K562 (cell line): ENCODE results near the gene RBM17. TPM values are rescaled to one million over a fixed set of nuclear protein-coding genes. Genes with fewer than 3 reads are reported as not detected.

Source experiments
- GMEB1 ChIP-seq: fragments of 250-450 bp; sonication (Bioruptor Pico); IDR thresholded peaks from 2 replicates; pipeline ENCODE4 v1.4.0; 2020; ENCODE audit warnings: mild to moderate bottlenecking
- GTF2E2 ChIP-seq: fragments of 200-800 bp; sonication (Bioruptor generic); IDR thresholded peaks from 2 replicates; pipeline ENCODE4 v1.6.1; 2016; ENCODE audit warnings: missing genetic modification characterization, missing compliant biosample characterization
- HES1 ChIP-seq: fragments of 450-650 bp; IDR thresholded peaks from 2 replicates; pipeline ENCODE4 v1.6.1; 2016; ENCODE audit warnings: low read depth, mild to moderate bottlenecking, moderate library complexity
- L3MBTL2 ChIP-seq: fragments of 450-650 bp; IDR thresholded peaks from 2 replicates; pipeline ENCODE4 v1.6.1; 2016; ENCODE audit warnings: mild to moderate bottlenecking, moderate library complexity
- NBN ChIP-seq: fragments of 450-650 bp; IDR thresholded peaks from 2 replicates; pipeline ENCODE4 v1.6.1; 2016; ENCODE audit warnings: low read depth, mild to moderate bottlenecking
- PCBP1 ChIP-seq: fragments of 200-400 bp; formaldehyde crosslinking; IDR thresholded peaks from 2 replicates; pipeline ENCODE4 v1.6.1; 2018; ENCODE audit warnings: mild to moderate bottlenecking, low read depth, low read length; ENCODE audit not compliant: poor library complexity, severe bottlenecking
- POLR2B ChIP-seq: fragments of 450-650 bp; IDR thresholded peaks from 2 replicates; pipeline ENCODE4 v1.6.1; 2018; ENCODE audit warnings: low read depth; ENCODE audit not compliant: partially characterized antibody
- PREB ChIP-seq: sonication (generic); formaldehyde crosslinking; IDR thresholded peaks from 2 replicates; pipeline ENCODE4 v1.8.1; 2023; ENCODE audit warnings: mild to moderate bottlenecking, missing genetic modification reagents
- SIN3A ChIP-seq, 2 experiments: fragments of 150-350 bp in 1 of 2; IDR thresholded peaks; 2 replicates each; pipeline ENCODE4 v1.6.1; 2011 to 2016; ENCODE audit warnings: borderline replicate concordance in 2 of 2, low read depth in 2 of 2, low read length in 2 of 2, mild to moderate bottlenecking in 2 of 2, moderate library complexity in 2 of 2; ENCODE audit not compliant: control insufficient read depth in 1 of 2
- TBP ChIP-seq: optimal IDR thresholded peaks from 2 replicates; pipeline ENCODE3; 2011; ENCODE audit warnings: low read depth, low read length, improper control_type of control experiment
- TCF15 ChIP-seq: fragments of 250-450 bp; sonication (Bioruptor Pico); IDR thresholded peaks from 2 replicates; pipeline ENCODE4 v1.8.0; 2022; ENCODE audit warnings: moderate library complexity, mild to moderate bottlenecking, inconsistent platforms
- TFAP4 ChIP-seq: sonication (generic); formaldehyde crosslinking; IDR thresholded peaks from 2 replicates; pipeline ENCODE4 v1.8.0; 2022; ENCODE audit warnings: missing genetic modification reagents, mild to moderate bottlenecking, moderate library complexity, borderline replicate concordance
- ZBTB49 ChIP-seq: sonication (generic); formaldehyde crosslinking; IDR thresholded peaks from 2 replicates; pipeline ENCODE4 v1.8.0; 2022; ENCODE audit warnings: missing genetic modification reagents, mild to moderate bottlenecking, borderline replicate concordance
- ZNF175 ChIP-seq: fragments of 200-800 bp; sonication (Bioruptor generic); IDR thresholded peaks from 2 replicates; pipeline ENCODE4 v1.6.1; 2016; ENCODE audit warnings: low read depth, mild to moderate bottlenecking, missing genetic modification characterization, missing compliant biosample characterization
- ZNF232 ChIP-seq: sonication (generic); formaldehyde crosslinking; IDR thresholded peaks from 2 replicates; pipeline ENCODE4 v1.8.0; 2022; ENCODE audit warnings: mild to moderate bottlenecking, missing genetic modification reagents
- ZNF740 ChIP-seq, 3 experiments: fragments of 200-800 bp in 1 of 3; sonication (Bioruptor generic) in 1 of 3; sonication (generic) in 1 of 3; formaldehyde crosslinking in 1 of 3; IDR thresholded peaks; 2 replicates each; pipeline versions ENCODE4 v1.6.1 to v1.8.0; 2016 to 2022; ENCODE audit warnings: mild to moderate bottlenecking in 2 of 3, missing compliant biosample characterization in 2 of 3, missing genetic modification characterization in 2 of 3, missing genetic modification reagents in 1 of 3
- polyA plus RNA-seq, 8 experiments: library from polyadenylated mRNA; depleted of rRNA in 4 of 8; stranded (reverse) in 5 of 8; unstranded in 3 of 8; fragments of >200 nt; fragmentation: Nextera tagmentation in 2 of 8; fragmentation: Illumina TruSeq in 1 of 8; extraction: Ambion mirVana in 2 of 8; extraction: Trizol in 1 of 8; gene quantifications; 2 replicates each; pipeline versions ENCODE4 v1.2.1 to v1.2.3, GENCODE V29; 2011 to 2014; ENCODE audit warnings: inconsistent platforms in 1 of 8, missing spikeins in 1 of 8
- total RNA-seq, 7 experiments: library from RNA; depleted of rRNA in 6 of 7; stranded (reverse); fragments of >200 nt in 6 of 7; fragmentation: Illumina TruSeq in 2 of 7; extraction: Trizol in 2 of 7; gene quantifications; 2 replicates each; pipeline versions ENCODE4 v1.2.1 to v1.2.3, GENCODE V29; 2011 to 2021; ENCODE audit warnings: low replicate concordance in 1 of 7

Gene RBM17
- total and polyA plus RNA-seq, 9 of the 15 experiments (the other 6 are each of a cell fraction or from before 2014, with no cell fraction given), result 23.6 to 217 (median 124) TPM

- TF ChIP-seq SIN3A (IDR thresholded peaks at IDR 0.05; ENCODE audit: borderline replicate concordance in 2 of 2, control insufficient read depth in 1 of 2, low read depth in 2 of 2, low read length in 2 of 2) (peak; percentile 41 to 66; a peak in 1 of 4 replicates), PREB (CRISPR knock-in tag) (no peak), GMEB1 (CRISPR knock-in tag) (peak; percentile 90), GTF2E2 (tag) (no peak), ZNF232 (CRISPR knock-in tag) (peak; percentile 64; the same call in 1 of the 2 replicates), L3MBTL2 (peak; percentile 94), POLR2B (peak; percentile 33), TFAP4 (CRISPR knock-in tag) (peak; percentile 95), HES1 (peak; percentile 57), TCF15 (CRISPR knock-in tag) (no peak), TBP (peak; percentile 50), ZNF175 (CRISPR knock-in tag) (no peak), NBN (0 out of 2 replicates have a peak, but pooled peaks have one; percentile 16), ZBTB49 (no peak), ZNF740 (CRISPR knock-in tag; IDR thresholded peaks at IDR 0.05) (no peak), ZNF740 (tag; IDR thresholded peaks at IDR 0.05) (no peak), PCBP1 (peak; percentile 32)
These were observed 74.8 kb downstream of the RBM17 start (continued) for GRCh38 chr10:6163364-6164270.
